NCI-H2107 (cell line): ENCODE measurements around the gene CDC45.

Source experiments
- DNase-seq: peaks from one replicate; lab custom pipeline; 2025; lab: John Stamatoyannopoulos, UW

The CDC45 gene

GRCh38 chr22:19448076-19448607 lies 31.6 kb upstream of the CDC45 start:
- peak; percentile 27 for DNase-seq

GRCh38 chr22:19448739-19449421 lies 30.8 kb upstream of the CDC45 start:
- no peak for DNase-seq

- DNase-seq: no peak
Observed at GRCh38 chr22:19449422-19449767, 30.3 kb upstream of the CDC45 start.

- DNase-seq: no peak
Observed at GRCh38 chr22:19450363-19451175, 29.2 kb upstream of the CDC45 start.

- DNase-seq: no peak
Observed at GRCh38 chr22:19451570-19451969, 28.1 kb upstream of the CDC45 start.

GRCh38 chr22:19453718-19454117 lies 26.0 kb upstream of the CDC45 start:
- DNase-seq: no peak

- DNase-seq: no peak
Observed at GRCh38 chr22:19454156-19454555, 25.6 kb upstream of the CDC45 start.

GRCh38 chr22:19455033-19455432 lies 24.7 kb upstream of the CDC45 start:
- no peak for DNase-seq

GRCh38 chr22:19455585-19456370 lies 23.9 kb upstream of the CDC45 start:
- DNase-seq: no peak

GRCh38 chr22:19456541-19456940 lies 23.2 kb upstream of the CDC45 start:
- DNase-seq: no peak

- no peak for DNase-seq
Observed at GRCh38 chr22:19457828-19458428, 21.8 kb upstream of the CDC45 start.

- DNase-seq: no peak
Observed at GRCh38 chr22:19460036-19460435, 19.7 kb upstream of the CDC45 start.

GRCh38 chr22:19461506-19461905 lies 18.2 kb upstream of the CDC45 start:
- DNase-seq: no peak

- DNase-seq: no peak
Observed at GRCh38 chr22:19463008-19463407, 16.7 kb upstream of the CDC45 start.

GRCh38 chr22:19463491-19464469 lies 15.9 kb upstream of the CDC45 start:
- no peak for DNase-seq

- no peak for DNase-seq
Observed at GRCh38 chr22:19464546-19464945, 15.2 kb upstream of the CDC45 start.

- no peak for DNase-seq
Observed at GRCh38 chr22:19464975-19465374, 14.7 kb upstream of the CDC45 start.

GRCh38 chr22:19466126-19466716 lies 13.5 kb upstream of the CDC45 start:
- no peak for DNase-seq

GRCh38 chr22:19466848-19467752 lies 12.6 kb upstream of the CDC45 start:
- no peak for DNase-seq
